NCI-H1417 (cell line): Measurements from ENCODE around the gene TIMM17A.
"Not testable (repeated sequence)": the region's sequence is repeated elsewhere in the genome, so short reads cannot be mapped to it uniquely, and the experiment has no call there.

Experiments
- DNase-seq, 3 experiments: peaks; one replicate each; lab custom pipeline; 2025; lab: John Stamatoyannopoulos, UW

The TIMM17A gene

DNA sequence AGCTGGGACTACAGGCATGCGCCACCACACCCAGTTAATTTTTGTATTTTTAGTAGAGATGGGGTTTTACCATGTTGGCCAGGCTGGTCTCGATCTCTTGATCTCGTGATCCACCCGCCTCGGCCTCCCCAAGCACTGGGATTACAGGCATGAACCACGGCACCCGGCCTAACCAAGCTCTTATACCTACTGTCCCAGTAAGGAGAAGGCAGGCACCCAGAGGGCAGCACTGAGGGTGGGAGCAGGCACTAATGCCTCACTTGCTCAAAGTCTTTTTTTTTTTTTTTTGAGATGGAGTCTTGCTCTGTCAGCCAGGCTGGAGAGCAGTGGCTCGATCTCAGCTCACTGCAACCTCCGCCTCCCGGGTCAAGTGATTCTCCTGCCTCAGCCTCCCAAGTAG is 15.0 kb upstream of the TIMM17A start:
- DNase-seq = not testable (repeated sequence)

DNA sequence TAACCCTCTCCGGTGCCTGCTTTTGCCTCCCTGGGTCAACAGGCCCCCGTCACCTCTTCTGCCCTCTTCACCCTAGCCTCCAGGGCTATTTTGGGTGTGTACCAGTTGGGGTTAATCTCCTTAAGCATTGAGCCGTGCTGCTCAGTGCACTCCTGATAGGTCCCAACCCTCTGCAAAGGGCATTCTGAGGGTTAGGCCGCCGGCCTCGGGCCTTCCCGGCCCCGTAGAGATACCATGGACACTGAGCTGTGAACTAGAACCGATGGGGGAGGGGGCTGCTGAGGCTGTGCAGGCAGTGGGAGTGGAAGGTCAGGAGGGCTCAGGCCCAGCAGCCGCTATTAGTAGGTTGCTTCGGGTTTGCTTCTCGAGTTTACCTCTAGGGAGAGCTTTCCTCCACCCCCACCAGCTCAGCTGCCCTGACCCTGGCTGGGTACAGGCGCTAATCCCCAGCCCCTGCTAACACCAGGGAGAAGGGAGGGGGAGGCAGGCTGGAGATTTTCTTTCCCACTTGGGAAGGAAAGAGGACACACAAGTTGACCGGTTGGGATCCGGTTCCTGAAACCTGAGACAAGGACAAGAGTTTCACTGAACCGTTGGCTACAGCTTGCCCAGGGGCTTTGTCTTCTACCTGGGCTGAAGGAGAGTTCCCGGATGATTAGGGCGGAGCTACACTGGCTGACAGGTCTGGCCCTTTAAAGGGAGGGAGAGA is 13.7 kb upstream of the TIMM17A start:
- peak in 1 of 3 experiments; percentile 51 for DNase-seq

DNA sequence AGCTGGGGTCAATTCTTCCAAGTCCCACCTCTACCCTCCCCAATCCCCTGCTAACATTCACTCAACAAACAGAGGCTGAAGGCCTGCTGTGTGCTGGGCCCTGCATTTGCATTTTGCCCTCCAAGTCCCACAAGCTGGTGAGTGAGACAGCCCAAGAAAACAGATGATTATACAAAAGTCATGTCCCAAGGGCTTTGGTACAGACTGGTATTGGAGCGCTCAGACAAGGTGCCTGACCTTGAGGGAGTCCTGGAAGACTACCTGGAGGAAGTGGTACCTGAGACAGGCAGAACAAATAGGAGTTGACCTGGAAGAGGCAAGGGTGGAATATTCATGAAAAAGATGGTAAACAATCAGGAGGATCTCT is 13.2 kb upstream of the TIMM17A start:
- DNase-seq = no peak

DNA sequence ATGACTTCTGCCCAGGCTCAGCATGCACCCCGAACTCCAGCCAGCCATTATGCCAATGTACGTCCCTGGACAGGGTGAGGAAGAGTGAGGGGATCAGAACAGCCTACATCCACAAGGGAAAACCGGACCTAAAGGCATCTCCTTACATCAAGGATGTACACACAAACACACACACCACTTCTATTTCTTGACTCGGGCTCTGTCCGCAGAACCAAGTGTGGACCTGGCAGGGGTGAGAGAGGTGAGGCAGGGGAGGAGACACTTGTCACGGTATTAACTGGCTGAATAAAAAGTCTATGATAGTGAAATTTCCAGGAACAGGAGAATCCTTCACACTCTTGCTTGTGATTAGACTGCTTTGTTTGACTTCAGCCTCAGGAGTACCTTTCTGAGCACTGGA is 11.3 kb upstream of the TIMM17A start:
- DNase-seq = no peak

DNA sequence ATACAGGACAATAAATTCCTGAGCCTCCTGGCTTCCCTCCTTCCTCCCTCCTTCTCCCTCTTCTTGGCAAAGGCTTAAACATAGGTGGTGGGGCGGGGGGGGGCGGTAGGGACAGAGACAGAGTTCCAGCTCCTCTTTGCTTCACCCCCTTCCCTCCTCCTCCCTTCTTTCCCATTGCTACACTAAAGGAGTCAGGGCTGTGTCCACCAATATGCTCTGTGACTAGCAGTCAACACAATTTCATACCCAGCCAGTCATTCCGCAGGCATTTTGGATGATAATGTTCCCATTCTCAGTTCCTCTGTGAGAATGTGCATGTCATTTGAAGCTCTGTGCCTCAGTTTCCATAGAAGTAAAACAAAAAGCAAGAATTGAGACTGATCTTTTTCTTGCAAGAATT is 10.7 kb upstream of the TIMM17A start:
- DNase-seq = no peak

DNA sequence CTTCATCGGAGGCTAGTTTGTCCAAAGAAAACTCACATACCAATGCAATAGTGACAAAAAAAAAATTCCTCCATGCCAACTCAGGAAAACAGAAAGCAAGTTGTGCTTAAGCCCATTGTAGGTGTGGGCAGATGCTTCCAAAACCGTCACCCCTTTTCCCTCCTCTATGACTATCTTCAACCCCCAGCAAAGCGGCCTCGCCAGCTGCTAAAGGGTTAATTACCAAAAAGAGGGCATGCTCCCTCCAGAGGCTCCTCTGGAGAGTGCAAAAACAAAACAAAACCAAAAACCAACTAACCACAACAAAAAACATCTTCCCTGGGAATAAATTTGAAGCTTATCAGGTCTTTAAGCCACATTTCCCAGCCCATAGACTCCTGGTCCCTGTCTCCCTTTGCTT is 10.1 kb upstream of the TIMM17A start:
- no peak for DNase-seq

DNA sequence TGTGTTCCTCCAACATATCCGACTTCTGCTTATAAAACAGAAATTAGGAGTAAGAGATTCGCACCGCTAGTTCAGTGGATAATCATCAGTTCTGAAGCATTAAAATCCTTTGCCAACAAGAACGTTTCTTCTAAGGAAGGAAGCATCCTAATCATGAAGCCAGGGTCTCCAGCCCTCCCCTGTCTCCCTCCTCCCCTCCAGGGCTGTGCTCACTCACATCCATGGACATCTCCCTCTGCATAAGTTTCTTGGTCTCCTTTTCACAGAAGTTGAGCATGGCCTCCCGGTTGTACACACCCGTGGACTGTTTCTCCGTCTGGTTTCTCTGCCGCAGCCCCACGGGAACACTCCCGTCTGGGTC is 9.5 kb upstream of the TIMM17A start:
- no peak for DNase-seq

DNA sequence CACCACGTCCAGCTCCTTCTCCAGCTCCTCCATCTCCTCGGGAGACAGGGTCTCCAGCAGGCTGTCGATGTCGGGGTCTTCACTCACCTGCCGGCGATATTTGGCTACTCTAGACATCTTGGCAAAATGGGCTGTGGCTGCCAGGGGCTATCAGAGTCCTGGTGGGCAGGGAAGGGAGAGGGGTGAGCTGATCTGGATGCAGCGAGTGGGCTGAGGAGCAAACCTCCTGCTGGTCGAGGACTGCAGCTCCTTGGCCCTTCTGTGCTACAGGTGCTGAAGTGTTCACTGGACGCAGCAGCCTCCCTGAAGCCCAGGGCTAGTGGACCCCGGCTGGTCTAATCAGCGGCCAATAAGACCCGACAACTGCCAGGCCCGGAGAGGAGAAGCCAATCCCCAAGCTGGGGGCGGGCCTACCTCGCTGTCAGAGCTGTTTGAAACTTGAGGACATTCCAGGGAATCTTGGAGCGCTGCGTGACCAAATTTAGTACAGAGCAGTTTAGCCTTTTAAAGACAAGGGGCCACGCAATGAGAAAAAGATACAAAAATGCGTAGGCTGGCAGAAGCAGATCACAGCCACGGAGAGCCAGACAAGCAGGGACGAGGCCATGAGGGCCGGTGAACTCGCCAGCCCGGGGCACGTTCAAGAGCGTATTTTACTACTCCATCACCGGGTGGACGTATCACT is 8.9 kb upstream of the TIMM17A start, which contains the start of gene LMOD1:
LMOD1 (minus strand) TSS at position 325 of the 685 bp plus-strand sequence; CDS start at position 117, 208 bp downstream.
- peak in 2 of 3 experiments; percentile 52 to 74 for DNase-seq

DNA sequence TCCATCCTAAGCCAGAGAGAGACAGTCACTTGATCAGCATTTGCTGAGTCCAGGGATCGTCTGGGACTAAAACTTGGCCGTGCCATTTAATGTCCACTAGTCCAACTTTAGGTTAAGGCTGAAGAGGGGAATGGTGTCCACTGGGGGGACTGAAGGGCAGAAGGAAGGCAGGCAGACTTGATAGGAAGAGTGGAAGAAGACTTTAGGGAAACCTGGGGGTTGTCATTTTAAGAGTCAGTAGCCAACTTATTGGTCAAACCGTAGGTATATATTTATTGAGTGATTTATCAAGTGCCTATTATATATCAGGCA is 7.7 kb upstream of the TIMM17A start:
- no peak for DNase-seq

DNA sequence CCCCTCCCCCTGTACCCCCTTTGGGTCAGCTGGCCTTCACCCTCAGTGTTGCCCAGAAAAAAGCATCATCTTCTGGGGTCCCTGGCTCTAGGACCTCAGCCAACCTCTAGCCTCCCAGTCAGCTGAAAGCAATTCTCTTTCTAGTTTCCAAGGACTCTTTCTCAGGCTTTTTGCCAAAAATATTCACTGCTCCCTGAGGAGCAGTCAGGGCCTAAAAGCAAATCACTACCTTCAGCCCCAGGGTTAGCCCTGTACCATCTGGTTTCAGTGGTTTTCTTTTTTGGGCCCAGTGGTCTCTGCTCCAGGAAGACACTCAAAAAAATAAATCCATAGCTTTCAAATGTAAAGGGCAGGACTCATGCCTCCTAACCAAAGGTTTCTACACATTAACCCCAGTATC is 5.8 kb upstream of the TIMM17A start:
- DNase-seq = no peak

DNA sequence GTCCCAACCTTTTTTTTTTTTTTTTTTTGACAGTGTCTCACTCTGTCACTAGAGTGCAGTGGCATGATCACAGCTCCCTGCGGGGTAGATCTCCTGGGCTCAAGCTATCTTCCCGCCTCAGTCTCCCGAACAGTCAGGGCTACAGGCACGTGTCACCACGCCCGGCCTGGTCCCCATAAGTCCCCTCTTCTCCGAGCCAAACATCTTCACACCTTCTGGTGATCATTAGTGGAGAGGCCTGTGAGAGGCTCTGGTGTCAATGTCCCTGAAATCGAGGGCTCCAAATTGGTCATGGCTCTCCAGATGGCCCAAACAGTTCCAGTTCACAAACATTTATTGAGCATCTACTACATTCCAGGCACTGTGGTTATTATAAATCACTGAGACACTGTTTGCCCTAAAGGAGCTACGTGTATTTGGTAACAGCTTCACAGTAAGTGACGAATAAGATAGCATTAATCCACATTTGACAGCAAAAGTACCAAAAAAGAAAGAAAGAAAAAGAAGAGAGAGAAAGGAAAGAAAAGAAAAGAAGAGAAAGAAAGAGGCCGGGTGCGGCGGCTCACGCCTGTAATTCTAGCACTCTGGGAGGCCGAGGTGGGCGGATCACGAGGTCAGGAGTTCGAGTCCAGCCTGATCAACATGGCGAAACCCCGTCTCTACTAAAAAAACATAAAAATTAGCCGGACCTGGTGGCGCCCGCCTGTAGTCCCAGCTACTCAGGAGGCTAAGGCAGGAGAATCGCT is 867 bp upstream of the TIMM17A start:
- no peak for DNase-seq

DNA sequence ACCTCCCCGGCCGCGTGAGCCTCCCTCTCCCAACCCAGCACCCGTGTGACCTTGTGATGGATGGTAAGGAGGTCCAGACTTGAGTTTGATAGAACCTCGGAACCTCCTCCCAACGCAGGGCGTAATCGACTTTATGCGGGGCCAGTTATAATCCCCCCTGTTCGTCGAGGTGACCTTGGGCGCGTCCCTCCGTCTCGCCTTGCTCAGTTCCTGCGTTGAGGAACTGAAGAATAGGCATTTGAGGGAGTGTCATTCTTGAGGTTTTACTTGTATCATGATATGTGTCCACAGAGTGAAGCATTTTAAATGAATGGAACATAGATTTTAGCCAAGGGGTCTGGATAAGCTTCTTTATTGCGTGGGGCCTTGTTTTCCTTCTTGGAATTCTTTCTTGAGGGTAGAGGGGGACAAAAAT is 433 bp downstream of the TIMM17A start:
- no peak for DNase-seq

DNA sequence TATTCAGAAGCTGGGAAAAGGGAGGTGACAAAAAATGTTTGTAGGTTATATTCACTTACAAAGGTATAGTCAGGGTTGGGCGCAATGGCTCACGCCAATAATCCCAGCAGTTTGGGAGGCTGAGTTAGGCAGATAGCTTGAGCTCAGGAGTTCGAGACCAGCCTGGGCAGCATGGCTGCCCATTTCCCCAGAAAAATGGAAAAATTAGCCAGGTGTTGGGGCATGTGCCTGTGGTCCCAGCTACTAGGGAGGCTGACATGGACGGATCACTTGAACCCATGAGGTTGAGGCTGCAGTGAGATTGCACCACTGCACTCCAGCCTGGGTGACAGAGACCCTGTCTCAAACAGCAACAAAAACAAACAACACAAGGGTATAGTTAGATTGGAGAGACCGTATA is 3.0 kb downstream of the TIMM17A start:
- DNase-seq = no peak

DNA sequence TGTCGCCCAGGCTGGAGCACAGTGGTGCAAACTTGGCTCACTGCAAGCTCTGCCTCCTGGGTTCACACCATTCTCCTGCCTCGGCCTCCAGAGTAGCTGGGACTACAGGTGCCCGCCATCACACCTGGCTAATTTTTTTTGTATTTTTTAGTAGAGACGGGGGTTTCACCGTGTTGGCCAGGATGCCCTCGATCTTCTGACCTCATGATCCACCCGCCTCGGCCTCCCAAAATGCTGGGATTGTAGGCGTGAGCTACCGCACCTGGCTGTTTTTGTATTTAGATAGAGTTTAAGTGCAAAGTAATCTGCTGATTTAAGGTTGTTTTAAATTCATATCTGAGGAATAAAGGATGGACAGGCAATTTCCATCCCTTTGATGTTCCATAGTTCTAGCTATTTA is 7.1 kb downstream of the TIMM17A start:
- not testable (repeated sequence) for DNase-seq

DNA sequence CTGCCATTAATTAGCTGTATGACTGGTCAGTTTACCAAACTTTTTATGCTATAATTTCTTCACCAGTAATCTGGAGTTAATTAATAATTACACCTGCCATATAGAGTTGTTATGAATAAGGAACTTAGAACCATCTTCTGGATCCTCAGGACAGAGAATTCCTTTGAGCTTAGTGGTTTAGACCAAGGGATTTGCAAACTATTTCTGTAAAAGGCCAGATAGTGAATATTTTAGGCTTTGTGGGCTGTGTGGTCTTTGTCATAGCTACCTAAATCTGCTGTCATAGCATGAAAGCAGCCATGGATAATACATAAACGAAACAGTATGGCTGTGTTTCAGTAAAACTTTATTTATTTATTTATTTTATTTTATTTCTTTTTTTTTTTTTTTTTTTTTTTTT is 9.0 kb downstream of the TIMM17A start:
- DNase-seq = no peak

DNA sequence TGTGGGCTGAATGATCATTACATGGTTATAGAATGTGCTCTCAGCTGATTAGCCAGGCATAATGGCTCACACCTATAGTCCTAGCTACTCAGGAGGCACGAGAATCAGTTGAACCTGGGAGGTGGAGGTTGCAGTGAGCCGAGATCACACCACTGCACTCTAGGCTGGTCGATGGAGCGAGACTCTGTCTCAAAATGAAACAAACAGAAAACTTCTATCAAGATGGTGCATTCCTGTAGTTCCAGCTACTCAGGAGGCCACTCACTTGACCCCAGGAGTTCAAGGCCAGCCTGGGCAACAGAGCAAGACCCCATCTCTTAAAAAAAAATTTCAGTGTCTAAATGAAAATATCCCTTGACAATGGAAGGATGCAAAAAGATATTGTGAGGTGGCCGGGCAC is 10.9 kb downstream of the TIMM17A start:
- DNase-seq = no peak

DNA sequence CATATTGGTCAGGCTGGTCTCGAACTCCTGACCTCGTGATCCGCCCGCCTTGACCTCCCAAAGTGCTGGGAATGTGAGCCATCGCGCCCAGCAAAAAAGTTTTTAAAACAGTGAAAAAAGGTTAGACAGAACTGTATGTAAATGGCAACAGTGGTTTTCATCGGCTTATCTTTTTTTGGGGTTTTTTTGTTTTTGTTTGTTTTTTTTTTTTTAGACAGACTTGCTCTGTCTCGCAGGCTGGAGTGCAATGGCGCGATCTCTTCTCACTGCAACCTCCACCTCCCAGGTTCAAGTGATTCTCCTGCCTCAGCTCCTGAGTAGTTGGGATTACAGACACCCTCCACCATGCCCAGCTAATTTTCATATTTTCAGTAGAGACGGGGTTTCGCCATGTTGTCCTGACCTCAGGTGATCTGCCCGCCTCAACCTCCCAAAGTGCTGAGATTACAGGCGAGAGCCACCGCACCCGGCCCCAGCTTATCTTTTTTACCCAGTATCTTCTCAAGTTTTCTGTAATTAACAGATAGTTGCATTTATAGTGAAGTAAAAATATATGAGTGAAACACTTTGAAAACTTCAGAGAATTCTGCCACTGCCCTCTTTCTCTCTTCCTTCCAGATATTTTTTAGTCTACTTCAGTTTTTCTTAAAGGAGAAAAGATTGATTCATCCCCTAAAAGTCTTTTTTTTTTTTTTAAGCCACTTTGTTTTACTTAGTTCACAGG is 13.1 kb downstream of the TIMM17A start:
- no peak for DNase-seq

DNA sequence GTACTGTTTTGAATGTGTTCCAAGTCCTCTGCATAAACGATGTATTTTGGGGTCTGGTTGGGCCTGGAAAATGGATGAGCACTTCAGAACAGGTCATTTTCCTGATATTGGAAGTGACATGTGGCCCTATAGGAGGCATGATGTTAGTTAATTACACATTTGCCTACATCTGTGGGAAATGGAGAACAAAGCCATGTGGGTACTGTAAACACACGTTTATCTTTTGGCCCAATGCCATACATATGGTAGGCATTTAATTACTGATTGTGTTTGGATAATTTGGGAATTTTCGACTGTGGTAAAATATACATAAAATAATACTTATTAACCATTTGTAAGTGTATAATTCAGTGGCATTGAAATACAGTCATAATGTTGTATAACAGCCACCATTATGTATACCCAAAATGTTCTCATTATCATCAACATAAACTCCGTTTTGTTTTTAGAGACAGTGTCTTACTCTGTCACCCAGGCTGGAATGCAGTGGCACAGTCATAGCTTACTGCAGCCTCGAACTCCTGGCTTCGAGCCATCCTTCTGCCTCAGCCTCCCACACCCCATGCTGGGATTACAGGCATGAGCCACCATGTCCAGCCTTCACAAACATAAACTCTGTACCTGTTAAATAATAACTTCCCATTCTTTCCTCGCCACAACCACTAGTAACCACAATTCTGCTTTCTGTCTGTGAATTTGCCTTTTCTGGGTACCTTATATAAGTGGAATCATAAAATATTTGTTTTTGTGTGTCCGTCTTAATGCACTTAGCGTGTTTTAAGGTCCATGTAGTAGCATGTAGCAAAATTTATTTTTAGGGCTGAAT is 15.2 kb downstream of the TIMM17A start:
- peak in 2 of 3 experiments; percentile 17 to 72 for DNase-seq

DNA sequence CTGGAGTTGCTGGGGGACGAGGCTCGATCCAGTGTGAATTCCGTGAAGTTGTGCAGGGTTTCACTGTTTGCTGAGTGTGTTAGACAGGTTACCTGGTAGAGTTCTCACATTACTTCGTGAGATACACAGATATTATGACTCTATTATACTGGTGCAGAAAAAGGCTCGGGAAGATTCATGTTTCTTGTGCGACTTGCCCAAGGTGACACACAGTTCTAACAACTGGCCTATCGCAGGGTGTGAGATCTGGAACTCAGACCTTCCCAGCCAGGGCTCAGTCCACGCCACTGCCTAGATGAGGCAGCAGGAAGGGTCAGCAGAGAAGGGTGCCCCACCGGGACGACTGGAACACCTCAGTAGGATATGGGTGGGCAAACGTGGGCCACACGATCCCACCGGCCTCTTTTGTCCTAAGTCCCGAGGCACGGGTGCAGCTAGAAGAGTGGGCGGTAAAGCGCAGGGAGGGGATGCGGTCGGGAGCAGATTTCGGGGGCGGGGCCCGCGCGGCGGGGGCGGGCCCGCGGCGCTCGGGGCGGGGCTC is 26.8 kb downstream of the TIMM17A start:
- DNase-seq = no peak

DNA sequence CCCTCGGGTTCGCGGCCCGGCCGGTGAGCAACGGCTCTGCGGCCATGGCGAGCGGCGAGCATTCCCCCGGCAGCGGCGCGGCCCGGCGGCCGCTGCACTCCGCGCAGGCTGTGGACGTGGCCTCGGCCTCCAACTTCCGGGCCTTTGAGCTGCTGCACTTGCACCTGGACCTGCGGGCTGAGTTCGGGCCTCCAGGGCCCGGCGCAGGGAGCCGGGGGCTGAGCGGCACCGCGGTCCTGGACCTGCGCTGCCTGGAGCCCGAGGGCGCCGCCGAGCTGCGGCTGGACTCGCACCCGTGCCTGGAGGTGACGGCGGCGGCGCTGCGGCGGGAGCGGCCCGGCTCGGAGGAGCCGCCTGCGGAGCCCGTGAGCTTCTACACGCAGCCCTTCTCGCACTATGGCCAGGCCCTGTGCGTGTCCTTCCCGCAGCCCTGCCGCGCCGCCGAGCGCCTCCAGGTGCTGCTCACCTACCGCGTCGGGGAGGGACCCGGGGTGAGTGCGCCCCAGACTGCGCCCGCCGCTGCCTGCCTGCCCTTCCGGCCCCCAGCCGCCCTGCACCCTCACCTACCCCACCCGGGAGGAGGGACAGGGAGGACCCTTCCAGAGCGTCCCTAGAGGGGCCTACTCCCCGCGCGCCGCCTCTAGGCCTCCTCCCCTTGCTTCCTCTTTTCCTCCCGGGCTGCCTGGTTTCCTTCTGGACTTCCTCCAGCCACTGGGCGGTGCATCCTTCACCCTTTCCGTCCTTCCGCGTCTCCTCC is 27.5 kb downstream of the TIMM17A start, which contains the start of gene RNPEP:
RNPEP (plus strand) TSS at position 26 of the 757 bp plus-strand sequence; CDS start at position 45, 19 bp downstream.
- peak; percentile 89 to 95 (median 90) for DNase-seq
